ENCODE measurements around the gene COL4A1.
"Not testable (repeated sequence)": the region's sequence is repeated elsewhere in the genome, so short reads cannot be mapped to it uniquely, and the experiment has no call there.

COL4A1 gene

GRCh38 chr13:110322126-110322827 is 15.3 kb upstream of the COL4A1 start:
- no peak for DNase-seq

- not testable (repeated sequence) for DNase-seq
Measured at GRCh38 chr13:110321573-110321972, 14.6 kb upstream of the COL4A1 start.

GRCh38 chr13:110320645-110321044 is 13.7 kb upstream of the COL4A1 start:
- DNase-seq: no peak

- peak; percentile 69 for DNase-seq
Measured at GRCh38 chr13:110319774-110320509, 13.0 kb upstream of the COL4A1 start.

GRCh38 chr13:110319397-110319773 is 12.4 kb upstream of the COL4A1 start:
- DNase-seq: no peak

GRCh38 chr13:110318920-110319319 is 12.0 kb upstream of the COL4A1 start:
- DNase-seq: no peak

GRCh38 chr13:110317496-110318195 is 10.7 kb upstream of the COL4A1 start:
- no peak for DNase-seq

- DNase-seq: no peak
Measured at GRCh38 chr13:110317093-110317492, 10.1 kb upstream of the COL4A1 start.

GRCh38 chr13:110316196-110316595 is 9.2 kb upstream of the COL4A1 start:
- DNase-seq: no peak

GRCh38 chr13:110314516-110315245 is 7.7 kb upstream of the COL4A1 start:
- no peak for DNase-seq

GRCh38 chr13:110313733-110314132 is 6.8 kb upstream of the COL4A1 start:
- not testable (repeated sequence) for DNase-seq

GRCh38 chr13:110313261-110313660 is 6.3 kb upstream of the COL4A1 start:
- DNase-seq: not testable (repeated sequence)

- DNase-seq: no peak
Measured at GRCh38 chr13:110312339-110313031, 5.5 kb upstream of the COL4A1 start.

- no peak for DNase-seq
Measured at GRCh38 chr13:110311443-110312338, 4.7 kb upstream of the COL4A1 start.

GRCh38 chr13:110310541-110311442 is 3.8 kb upstream of the COL4A1 start:
- no peak for DNase-seq

- no peak for DNase-seq
Measured at GRCh38 chr13:110309661-110310524, 2.9 kb upstream of the COL4A1 start.

GRCh38 chr13:110308656-110309359 is 1.9 kb upstream of the COL4A1 start:
- DNase-seq: no peak

Measured in 8988T (cell line).